HG03342 (cell line): ENCODE measurements around the gene RAD23A.

Experiments used
- ATAC-seq: cut with Tn5 transposase; IDR thresholded peaks from one replicate; pipeline ENCODE4 v1.9.1; 2021; ENCODE audit warnings: mild to moderate bottlenecking, moderate library complexity; ENCODE audit not compliant: unreplicated experiment

Gene RAD23A

GRCh38 chr19:13002166-13002898, 56.7 kb downstream of the RAD23A start:
- ATAC-seq, result no peak

- no peak for ATAC-seq
These were observed 57.4 kb downstream of the RAD23A start for GRCh38 chr19:13003081-13003480.
